ENCODE results near the gene NME3. TPM values are rescaled to one million over a fixed set of nuclear protein-coding genes. Genes with fewer than 3 reads are reported as not detected.
A peak's percentile ranks its signal among the peaks of the same experiment; 100 is the strongest.

NME3 gene
- polyA plus RNA-seq, 3 donors: 57.7 to 80.2 (median 74.7) TPM

DNA sequence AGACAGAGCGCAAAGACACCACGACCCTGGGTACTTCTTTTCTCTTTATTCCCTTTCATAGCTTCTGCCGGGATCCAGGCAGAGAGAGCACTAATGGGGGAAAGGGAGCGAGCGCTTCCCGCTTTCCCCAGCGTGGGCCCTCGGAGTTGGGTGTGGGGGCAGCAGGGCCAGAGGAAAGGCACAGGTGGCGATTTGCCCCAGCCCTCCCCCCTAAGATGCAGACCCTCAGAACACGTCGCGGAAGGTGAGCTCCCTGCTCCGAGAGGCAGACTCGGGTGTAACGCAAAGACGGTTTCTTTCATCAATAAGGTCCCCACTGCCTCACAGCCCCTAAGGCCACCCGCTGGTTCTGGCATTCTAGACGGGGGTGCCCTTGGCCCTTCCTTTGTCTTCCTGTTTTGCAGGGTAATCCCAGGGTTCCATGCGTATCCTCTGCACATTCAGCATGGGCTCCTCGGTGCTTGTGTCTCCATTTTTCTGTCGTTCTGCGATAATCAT lies 570 bp upstream of the NME3 start:
- peaks cover 28% of the 10 kb centered on the region for H3K4me1 Mint-ChIP-seq
- TF ChIP-seq, protein P1, sequence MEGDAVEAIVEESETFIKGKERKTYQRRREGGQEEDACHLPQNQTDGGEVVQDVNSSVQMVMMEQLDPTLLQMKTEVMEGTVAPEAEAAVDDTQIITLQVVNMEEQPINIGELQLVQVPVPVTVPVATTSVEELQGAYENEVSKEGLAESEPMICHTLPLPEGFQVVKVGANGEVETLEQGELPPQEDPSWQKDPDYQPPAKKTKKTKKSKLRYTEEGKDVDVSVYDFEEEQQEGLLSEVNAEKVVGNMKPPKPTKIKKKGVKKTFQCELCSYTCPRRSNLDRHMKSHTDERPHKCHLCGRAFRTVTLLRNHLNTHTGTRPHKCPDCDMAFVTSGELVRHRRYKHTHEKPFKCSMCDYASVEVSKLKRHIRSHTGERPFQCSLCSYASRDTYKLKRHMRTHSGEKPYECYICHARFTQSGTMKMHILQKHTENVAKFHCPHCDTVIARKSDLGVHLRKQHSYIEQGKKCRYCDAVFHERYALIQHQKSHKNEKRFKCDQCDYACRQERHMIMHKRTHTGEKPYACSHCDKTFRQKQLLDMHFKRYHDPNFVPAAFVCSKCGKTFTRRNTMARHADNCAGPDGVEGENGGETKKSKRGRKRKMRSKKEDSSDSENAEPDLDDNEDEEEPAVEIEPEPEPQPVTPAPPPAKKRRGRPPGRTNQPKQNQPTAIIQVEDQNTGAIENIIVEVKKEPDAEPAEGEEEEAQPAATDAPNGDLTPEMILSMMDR (IDR thresholded peaks at IDR 0.05): no peak
- H2AFZ ChIP-seq (ENCODE audit: insufficient read depth, low read depth, low read length, poor library complexity, severe bottlenecking): peak overlapping the region; percentile 92

DNA sequence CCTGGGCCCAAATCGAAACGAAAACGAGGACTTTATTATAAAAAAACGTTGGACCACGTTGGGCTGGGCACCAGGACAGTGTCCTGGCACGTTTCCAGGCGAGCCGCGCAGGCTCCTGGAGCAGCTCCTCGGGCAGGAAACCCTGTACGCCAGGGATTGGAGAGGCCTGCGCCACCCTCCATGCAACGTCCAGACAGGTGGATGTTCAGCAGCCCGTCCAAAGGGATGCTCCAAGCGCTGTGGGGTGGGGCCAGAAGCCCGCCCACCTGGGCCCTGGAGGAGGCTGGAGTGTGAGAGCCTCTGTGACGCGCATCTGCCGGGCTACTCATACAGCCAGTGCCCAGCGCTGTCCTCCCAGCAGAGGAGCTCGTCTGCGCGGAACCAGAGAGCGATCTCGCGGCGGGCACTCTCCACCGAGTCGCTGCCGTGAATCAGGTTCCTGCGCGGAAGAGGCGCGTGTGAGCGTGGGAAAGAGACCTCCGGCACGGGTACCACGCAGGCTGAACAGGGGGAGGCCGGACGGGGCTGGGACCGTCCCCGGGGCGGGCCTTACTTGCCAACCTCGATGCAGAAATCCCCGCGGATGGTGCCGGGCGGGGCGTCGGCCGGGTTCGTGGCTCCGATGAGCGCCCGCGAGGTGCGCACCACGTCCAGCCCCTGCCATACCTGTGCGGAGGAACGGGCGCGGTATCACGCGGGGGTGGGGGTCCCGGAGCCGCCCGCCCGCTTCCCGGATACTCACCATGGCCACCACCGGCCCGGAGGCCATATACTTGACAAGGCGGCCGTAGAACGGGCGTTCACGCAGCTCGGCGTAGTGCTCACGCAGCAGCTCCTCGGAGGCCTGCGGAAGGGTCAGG lies 785 bp downstream of the NME3 start:
- DNase-seq: no peak
- H3K9me3 ChIP-seq (replicated peaks in 1 of 2; ENCODE audit: control insufficient read depth in 1 of 2, insufficient read depth in 1 of 2, low read length in 2 of 2): no peaks in the 10 kb centered on the region
- Mint-ChIP-seq H3K27me3 (ENCODE audit: low read depth in 3 of 3) (peaks cover 0 to 1% (median 0%) of the 10 kb centered on the region in 3 donors), H3K9me3 (peaks cover 0 to 2% (median 0%) of the 10 kb centered on the region in 7 donors), H3K4me1 (peaks cover 28% of the 10 kb centered on the region), H3K27ac (peak overlapping the region in 4 of 7 donors; percentile 9 to 66 (median 48)), H3K36me3 (peaks cover 24 to 45% of the 10 kb centered on the region in 2 donors), H3K4me3 (peak overlapping the region; percentile 90 to 94)
- intact Hi-C loops (cut with micrococcal nuclease): loop anchor here (5.0 to 10.0 kb wide), 4 partner anchors 66 to 348 kb away; partner anchors contain the start of genes CLCN7 (in 1 of the 2), MAPK8IP3 (in 1 of the 2) and UQCC4 (in 1 of the 2)
- H4K20me1 ChIP-seq (ENCODE audit: insufficient read depth, low read length): peaks cover 67% of the 10 kb centered on the region
- peaks cover 43 to 45% of the 10 kb centered on the region in 2 donors for H3K36me3 ChIP-seq (replicated peaks in 1 of 2; ENCODE audit: control insufficient read depth in 1 of 2, insufficient read depth in 2 of 2, low read length in 2 of 2)
- H3K79me2 ChIP-seq (ENCODE audit: insufficient read depth, low read length): peaks cover 41% of the 10 kb centered on the region
- peak overlapping the region in 1 of 2 donors; percentile 20 for H3K27ac ChIP-seq (ENCODE audit: low read depth in 1 of 2, low read length in 2 of 2)
- H3K9ac ChIP-seq (ENCODE audit: insufficient read depth, low read length, poor library complexity, severe bottlenecking): peak overlapping the region; percentile 72
- H3K4me1 ChIP-seq (ENCODE audit: control insufficient read depth in 1 of 2, insufficient read depth in 2 of 2, low read length in 2 of 2): peaks cover 30 to 45% of the 10 kb centered on the region in 2 donors
- H3K4me2 ChIP-seq (replicated peaks; ENCODE audit: extremely low read depth, low read length, poor library complexity, severe bottlenecking): peak overlapping the region; percentile 100
- TF ChIP-seq, protein P1 (IDR thresholded peaks at IDR 0.05): no peak
- H3K27me3 ChIP-seq (ENCODE audit: control insufficient read depth in 2 of 2, insufficient read depth in 2 of 2, low read length in 2 of 2): no peaks in the 10 kb centered on the region
- WGBS (ENCODE audit: insufficient coverage): 16% methylated on average over 73 of the region's 81 CpGs
- H3K4me3 ChIP-seq (replicated peaks in 1 of 3; ENCODE audit: low read depth in 2 of 3, low read length in 3 of 3): peak overlapping the region; percentile 49 to 99 (median 89)
- H2AFZ ChIP-seq (ENCODE audit: insufficient read depth, low read depth, low read length, poor library complexity, severe bottlenecking): peak overlapping the region; percentile 92

More for the DNA sequence above, 570 bp upstream of the NME3 start:
- H3K4me3 Mint-ChIP-seq: peak overlapping the region; percentile 90 to 94
- WGBS (ENCODE audit: insufficient coverage): 27% methylated on average over 16 of the region's 22 CpGs
- Histone ChIP-seq H3K27ac (ENCODE audit: low read depth in 1 of 2, low read length in 2 of 2) (peak overlapping the region; percentile 10 to 77), H3K4me1 (ENCODE audit: control insufficient read depth in 1 of 2, insufficient read depth in 2 of 2, low read length in 2 of 2) (peaks cover 30 to 45% of the 10 kb centered on the region in 2 donors), H3K4me3 (replicated peaks in 1 of 3; ENCODE audit: low read depth in 2 of 3, low read length in 3 of 3) (peak overlapping the region; percentile 78 to 99 (median 89)), H3K36me3 (replicated peaks in 1 of 2; ENCODE audit: control insufficient read depth in 1 of 2, insufficient read depth in 2 of 2, low read length in 2 of 2) (peaks cover 42 to 45% of the 10 kb centered on the region in 2 donors), H4K20me1 (ENCODE audit: insufficient read depth, low read length) (peaks cover 75% of the 10 kb centered on the region), H3K9me3 (replicated peaks in 1 of 2; ENCODE audit: control insufficient read depth in 1 of 2, insufficient read depth in 1 of 2, low read length in 2 of 2) (no peaks in the 10 kb centered on the region), H3K27me3 (ENCODE audit: control insufficient read depth in 2 of 2, insufficient read depth in 2 of 2, low read length in 2 of 2) (no peaks in the 10 kb centered on the region), H3K9ac (ENCODE audit: insufficient read depth, low read length, poor library complexity, severe bottlenecking) (peak overlapping the region; percentile 84), H3K4me2 (replicated peaks; ENCODE audit: extremely low read depth, low read length, poor library complexity, severe bottlenecking) (peak overlapping the region; percentile 100), H3K79me2 (ENCODE audit: insufficient read depth, low read length) (peaks cover 42% of the 10 kb centered on the region)
- H3K27ac Mint-ChIP-seq: peak overlapping the region; percentile 58 to 89 (median 84)
- intact Hi-C loops (cut with micrococcal nuclease): loop anchor here (5.0 to 10.0 kb wide), 4 partner anchors 67 to 350 kb away; partner anchors contain the start of genes CLCN7 (in 1 of the 2), MAPK8IP3 (in 1 of the 2) and UQCC4 (in 1 of the 2)
- H3K9me3 Mint-ChIP-seq: peaks cover 0 to 2% (median 0%) of the 10 kb centered on the region in 7 donors
- no peak for DNase-seq
- H3K27me3 Mint-ChIP-seq (ENCODE audit: low read depth in 3 of 3): peaks cover 0 to 1% (median 0%) of the 10 kb centered on the region in 3 donors
- H3K36me3 Mint-ChIP-seq: peaks cover 20 to 44% of the 10 kb centered on the region in 2 donors

Measured in CD14-positive monocyte (primary cell).